CD14-positive monocyte (primary cell): ENCODE data around the gene GOLGA7B. TPM values are rescaled to one million over a fixed set of nuclear protein-coding genes. Genes with fewer than 3 reads are reported as not detected.

Experiments
- DNase-seq, 3 donors: peaks; one replicate each; pipeline ENCODE4 v3.0.0-alpha.2; 2011 to 2022
- H2AFZ ChIP-seq: 2 replicates; pipeline ENCODE4 v1.6.0; 2012; ENCODE audit warnings: mild to moderate bottlenecking, low read depth, low read length, inconsistent platforms; ENCODE audit not compliant: insufficient read depth, poor library complexity, severe bottlenecking
- H3K27ac ChIP-seq, 2 donors: 1 replicate in 1 of 2; 2 replicates in 1 of 2; pipeline ENCODE4 v1.5.1; 2012 to 2013; ENCODE audit warnings: low read length in 2 of 2, control low read depth in 1 of 2, inconsistent platforms in 1 of 2, low read depth in 1 of 2, mild to moderate bottlenecking in 1 of 2
- H3K27me3 ChIP-seq, 2 donors: one replicate each; pipeline versions ENCODE4 v1.6.0 to v1.6.1; 2011 to 2013; ENCODE audit warnings: low read length in 2 of 2; ENCODE audit not compliant: control insufficient read depth in 2 of 2, insufficient read depth in 2 of 2
- H3K36me3 ChIP-seq, 2 donors: replicated peaks in 1 of 2; 1 replicate in 1 of 2; 2 replicates in 1 of 2; pipeline versions ENCODE4 v1.5.1 to v1.6.1; 2012 to 2013; ENCODE audit warnings: low read length in 2 of 2, control low read depth in 1 of 2, inconsistent platforms in 1 of 2, mild to moderate bottlenecking in 1 of 2; ENCODE audit not compliant: insufficient read depth in 2 of 2, control insufficient read depth in 1 of 2
- H3K4me1 ChIP-seq, 2 donors: 1 replicate in 1 of 2; 2 replicates in 1 of 2; pipeline versions ENCODE4 v1.5.1 to v1.6.1; 2012 to 2013; ENCODE audit warnings: low read length in 2 of 2, control low read depth in 1 of 2, inconsistent platforms in 1 of 2, mild to moderate bottlenecking in 1 of 2, moderate library complexity in 1 of 2; ENCODE audit not compliant: insufficient read depth in 2 of 2, control insufficient read depth in 1 of 2
- H3K4me2 ChIP-seq: replicated peaks from 2 replicates; pipeline ENCODE3; 2012; ENCODE audit warnings: low read length, moderate library complexity, mild to moderate bottlenecking; ENCODE audit not compliant: poor library complexity, severe bottlenecking; ENCODE audit errors: extremely low read depth
- H3K4me3 ChIP-seq, 3 experiments: fragments of 200-600 bp in 1 of 3; sonication (generic) in 1 of 3; replicated peaks in 1 of 3; 1 replicate in 2 of 3; 2 replicates in 1 of 3; pipeline ENCODE4 v1.5.1; 2011 to 2013; ENCODE audit warnings: low read length in 3 of 3, mild to moderate bottlenecking in 3 of 3, control low read depth in 2 of 3, low read depth in 2 of 3, inconsistent platforms in 1 of 3, moderate library complexity in 1 of 3
- H3K79me2 ChIP-seq: 2 replicates; pipeline ENCODE4 v1.6.0; 2012; ENCODE audit warnings: mild to moderate bottlenecking, control low read depth, inconsistent platforms, low read length, moderate library complexity; ENCODE audit not compliant: insufficient read depth
- H3K9ac ChIP-seq: 2 replicates; pipeline ENCODE4 v1.6.0; 2017; ENCODE audit warnings: low read length, mild to moderate bottlenecking; ENCODE audit not compliant: insufficient read depth, poor library complexity, severe bottlenecking
- H3K9me3 ChIP-seq, 2 donors: replicated peaks in 1 of 2; 1 replicate in 1 of 2; 2 replicates in 1 of 2; pipeline versions ENCODE4 v1.5.1 to v1.6.1; 2012 to 2013; ENCODE audit warnings: low read length in 2 of 2, control low read depth in 1 of 2; ENCODE audit not compliant: control insufficient read depth in 1 of 2, insufficient read depth in 1 of 2
- H4K20me1 ChIP-seq: 2 replicates; pipeline ENCODE4 v1.6.0; 2012; ENCODE audit warnings: mild to moderate bottlenecking, low read length, control low read depth, moderate library complexity; ENCODE audit not compliant: insufficient read depth
- H3K27ac Mint-ChIP-seq, 7 donors: one replicate each; pipeline ENCODE4 v1.8.0; 2020; ENCODE audit warnings: mild to moderate bottlenecking in 7 of 7, mixed read lengths in 7 of 7, moderate library complexity in 6 of 7, inconsistent platforms in 2 of 7
- H3K27me3 Mint-ChIP-seq, 3 donors: one replicate each; pipeline ENCODE4 v1.8.0; 2021 to 2022; ENCODE audit warnings: low read depth in 3 of 3, mild to moderate bottlenecking in 3 of 3, mixed read lengths in 3 of 3, moderate library complexity in 3 of 3, inconsistent platforms in 1 of 3
- H3K36me3 Mint-ChIP-seq, 2 donors: one replicate each; pipeline ENCODE4 v1.8.0; 2020; ENCODE audit warnings: mixed read lengths in 2 of 2, inconsistent platforms in 1 of 2, mild to moderate bottlenecking in 1 of 2
- H3K4me1 Mint-ChIP-seq: one replicate; pipeline ENCODE4 v1.8.0; 2020; ENCODE audit warnings: mild to moderate bottlenecking, mixed read lengths
- H3K4me3 Mint-ChIP-seq, 2 donors: one replicate each; pipeline ENCODE4 v1.8.0; 2020; ENCODE audit warnings: mild to moderate bottlenecking in 2 of 2, mixed read lengths in 2 of 2, moderate library complexity in 1 of 2
- H3K9me3 Mint-ChIP-seq, 7 donors: one replicate each; pipeline ENCODE4 v1.8.0; 2020 to 2022; ENCODE audit warnings: mixed read lengths in 7 of 7, mild to moderate bottlenecking in 6 of 7, moderate library complexity in 6 of 7, inconsistent platforms in 2 of 7
- CTCF ChIP-seq: fragments of 200-600 bp; IDR thresholded peaks from one replicate; pipeline ENCODE4 v1.8.0; 2022; ENCODE audit warnings: antibody characterized with exemption, mild to moderate bottlenecking
- WGBS: methylation state at CpG from one replicate; pipeline ENCODE4 v1.1.5; 2013; ENCODE audit warnings: missing lambda C conversion rate; ENCODE audit not compliant: insufficient coverage; 5-methylcytosine and 5-hydroxymethylcytosine counted together
- intact Hi-C, 2 donors: fragments of 100-400 bp; cut with micrococcal nuclease; formaldehyde crosslinking; loops; one replicate each; pipeline versions ENCODE4 v1.15.0 to v1.15.1; 2023
- polyA plus RNA-seq, 3 donors: library from polyadenylated mRNA; depleted of rRNA in 1 of 3; unstranded in 2 of 3; stranded (reverse) in 1 of 3; fragments of 300-500 nt in 2 of 3; fragments of >200 nt in 1 of 3; fragmentation: Illumina TruSeq in 2 of 3; gene quantifications; 1 replicate in 2 of 3; 2 replicates in 1 of 3; pipeline ENCODE4 v1.2.3, GENCODE V29; 2012 to 2021

The GOLGA7B gene
- polyA plus RNA-seq, 3 donors = 0.03 TPM; not detected in 2

- peaks cover 5 to 22% (median 12%) of the 10 kb centered on the region in 3 donors for H3K27me3 Mint-ChIP-seq
- WGBS = 88% methylated on average over 6 of the region's 6 CpGs
- intact Hi-C loops = no loop called here
- H3K9me3 ChIP-seq = no peaks in the 10 kb centered on the region
- no peak overlapping the region for H3K27ac ChIP-seq
- no peak overlapping the region for H3K4me2 ChIP-seq
- no peaks in the 10 kb centered on the region for H3K27me3 ChIP-seq
- no peak overlapping the region for H2AFZ ChIP-seq
- no peak overlapping the region for H3K27ac Mint-ChIP-seq
- no peak for DNase-seq
- no peaks in the 10 kb centered on the region for H3K4me1 ChIP-seq
- no peaks in the 10 kb centered on the region for H3K4me1 Mint-ChIP-seq
- no peaks in the 10 kb centered on the region for H4K20me1 ChIP-seq
- H3K4me3 ChIP-seq = no peak overlapping the region
- no peaks in the 10 kb centered on the region for H3K36me3 Mint-ChIP-seq
- no peaks in the 10 kb centered on the region for H3K79me2 ChIP-seq
- H3K9ac ChIP-seq = no peak overlapping the region
- no peaks in the 10 kb centered on the region for H3K9me3 Mint-ChIP-seq
- no peak for TF ChIP-seq CTCF
- no peak overlapping the region for H3K4me3 Mint-ChIP-seq
- no peaks in the 10 kb centered on the region for H3K36me3 ChIP-seq
Measured at GRCh38 chr10:97805949-97806348, 43.7 kb upstream of the GOLGA7B start.

GRCh38 chr10:97810446-97810845 is 39.2 kb upstream of the GOLGA7B start:
- H3K36me3 ChIP-seq = no peaks in the 10 kb centered on the region
- no peaks in the 10 kb centered on the region for H3K9me3 ChIP-seq
- WGBS = 62% methylated on average over 5 of the region's 7 CpGs
- Mint-ChIP-seq H3K9me3 (peaks cover 0 to 1% (median 0%) of the 10 kb centered on the region in 7 donors), H3K27ac (no peak overlapping the region), H3K36me3 (no peaks in the 10 kb centered on the region), H3K4me1 (no peaks in the 10 kb centered on the region), H3K4me3 (no peak overlapping the region), H3K27me3 (peaks cover 13 to 23% (median 15%) of the 10 kb centered on the region in 3 donors)
- H3K27me3 ChIP-seq = no peaks in the 10 kb centered on the region
- H2AFZ ChIP-seq = no peak overlapping the region
- H3K79me2 ChIP-seq = no peaks in the 10 kb centered on the region
- H4K20me1 ChIP-seq = no peaks in the 10 kb centered on the region
- no peak for TF ChIP-seq CTCF
- H3K4me2 ChIP-seq = no peak overlapping the region
- no peak for DNase-seq
- H3K4me1 ChIP-seq = no peaks in the 10 kb centered on the region
- H3K4me3 ChIP-seq = no peak overlapping the region
- H3K27ac ChIP-seq = no peak overlapping the region
- intact Hi-C loops = no loop called here
- no peak overlapping the region for H3K9ac ChIP-seq
